Activated CD8-positive, alpha-beta T cell treated with anti-CD3 and anti-CD28 coated beads for 36 hours (primary cell): ENCODE data around the gene WBP1L. TPM values are rescaled to one million over a fixed set of nuclear protein-coding genes. Genes with fewer than 3 reads are reported as not detected.
A peak's percentile ranks its signal among the peaks of the same experiment; 100 is the strongest.

Experiments
- ATAC-seq: fragments of 200-7000 bp; cut with Tn5 transposase; one replicate; pipeline ENCODE4 v1.10.0; 2021; ENCODE audit warnings: mild to moderate bottlenecking, moderate library complexity
- CTCF ChIA-PET: fragments of 350-600 bp; sonication (Branson Sonifier 250); formaldehyde crosslinking; loops from one replicate; lab custom pipeline; 2021; ENCODE audit warnings: antibody characterized with exemption; lab: Charles Lee
- POLR2A ChIA-PET: fragments of 350-600 bp; sonication (Branson Sonifier 250); formaldehyde crosslinking; loops from one replicate; lab custom pipeline; 2021; ENCODE audit warnings: antibody characterized with exemption; lab: Charles Lee
- DNase-seq: peaks from one replicate; pipeline ENCODE4 v3.0.0-alpha.2; 2020
- H3K27ac Mint-ChIP-seq: one replicate; pipeline ENCODE4 v1.8.0; 2021; ENCODE audit warnings: mild to moderate bottlenecking, mixed read lengths
- H3K27me3 Mint-ChIP-seq: one replicate; pipeline ENCODE4 v1.8.0; 2021; ENCODE audit warnings: mixed read lengths
- H3K36me3 Mint-ChIP-seq: one replicate; pipeline ENCODE4 v1.8.0; 2021; ENCODE audit warnings: low read depth, mixed read lengths
- H3K4me1 Mint-ChIP-seq: one replicate; pipeline ENCODE4 v1.8.0; 2021; ENCODE audit warnings: low read depth, mixed read lengths
- H3K4me3 Mint-ChIP-seq: one replicate; pipeline ENCODE4 v1.8.0; 2021; ENCODE audit warnings: mild to moderate bottlenecking, moderate library complexity, mixed read lengths
- H3K9me3 Mint-ChIP-seq: one replicate; pipeline ENCODE4 v1.8.0; 2021; ENCODE audit warnings: mixed read lengths
- CTCF ChIP-seq: fragments of 200-600 bp; IDR thresholded peaks from one replicate; pipeline ENCODE4 v1.8.0; 2022; ENCODE audit warnings: antibody characterized with exemption, mild to moderate bottlenecking
- intact Hi-C: fragments of 100-400 bp; cut with micrococcal nuclease; formaldehyde crosslinking; loops from one replicate; pipeline ENCODE4 v1.10.0; 2022
- total RNA-seq, 2 experiments: library from RNA; stranded (reverse); gene quantifications; one replicate each; pipeline ENCODE4 v1.2.3, GENCODE V29; 2021

Gene WBP1L
- total RNA-seq, 2 experiments from 2014 or later: 11.4 to 12.7 TPM

DNA sequence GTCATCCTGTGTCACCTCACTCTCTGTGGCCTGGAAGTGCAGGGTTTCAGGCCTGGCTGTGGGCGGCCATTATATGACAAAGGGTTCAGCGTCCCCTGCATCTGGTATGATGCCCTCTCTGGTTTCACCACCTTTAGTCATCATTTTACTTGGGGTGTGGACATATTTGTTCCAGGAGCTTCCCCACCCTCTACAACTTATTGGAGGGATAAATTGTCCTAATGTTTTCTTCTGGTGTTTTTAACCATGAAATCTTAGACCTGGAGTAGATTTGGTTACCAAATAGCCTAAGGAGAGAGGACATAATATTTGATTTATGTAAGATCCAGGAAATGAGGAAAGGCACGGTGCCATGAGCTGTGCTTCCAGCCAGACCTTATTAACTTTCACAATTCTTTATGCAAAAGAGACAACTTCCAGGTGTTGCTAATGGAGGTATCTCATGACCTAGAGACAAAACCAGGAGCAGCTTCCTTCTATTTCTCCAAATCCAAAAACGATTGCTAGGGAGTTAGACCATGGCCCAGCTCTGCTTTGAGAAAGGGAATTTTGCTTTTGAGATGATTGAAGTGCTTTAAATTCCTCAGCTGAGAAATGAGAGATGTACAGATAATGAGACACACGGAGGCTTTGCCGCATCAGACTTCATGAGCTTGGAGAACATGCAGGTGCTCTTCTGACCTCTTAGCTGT lies 20.9 kb downstream of the WBP1L start:
- Mint-ChIP-seq H3K4me1 (peaks cover 33% of the 10 kb centered on the region), H3K9me3 (no peaks in the 10 kb centered on the region), H3K4me3 (no peak overlapping the region), H3K27ac (no peak overlapping the region), H3K27me3 (no peaks in the 10 kb centered on the region), H3K36me3 (peaks cover 13% of the 10 kb centered on the region)
- intact Hi-C loops: no loop called here
- CTCF ChIA-PET: interaction anchor here (0.7 to 3.8 kb wide), 7 partner anchors 12 to 589 kb away, joined by 3 to 21 read pairs (median 3); no protein-coding TSS in a partner anchor
- TF ChIP-seq CTCF: no peak
- no peak for ATAC-seq
- DNase-seq: peak; percentile 23
- POLR2A ChIA-PET: interaction anchor here (0.6 to 2.9 kb wide), 5 partner anchors 10 to 51 kb away, joined by 3 to 8 read pairs (median 3); no protein-coding TSS in a partner anchor

- Mint-ChIP-seq H3K27me3 (no peaks in the 10 kb centered on the region), H3K36me3 (peaks cover 9% of the 10 kb centered on the region), H3K4me1 (peaks cover 39% of the 10 kb centered on the region), H3K9me3 (no peaks in the 10 kb centered on the region), H3K27ac (no peak overlapping the region), H3K4me3 (no peak overlapping the region)
- intact Hi-C loops: no loop called here
- ATAC-seq (no peak), DNase-seq (no peak)
- ChIA-PET POLR2A (interaction anchor here (2.9 kb wide), 1 partner anchor 13 kb away, joined by 8 read pairs; no protein-coding TSS in a partner anchor), CTCF (interaction anchor here (1.2 to 3.8 kb wide), 4 partner anchors 11 to 588 kb away, joined by 3 to 21 read pairs (median 4); no protein-coding TSS in a partner anchor)
- TF ChIP-seq CTCF: no peak
Measured at GRCh38 chr10:102765336-102765735, 21.6 kb downstream of the WBP1L start.

DNA sequence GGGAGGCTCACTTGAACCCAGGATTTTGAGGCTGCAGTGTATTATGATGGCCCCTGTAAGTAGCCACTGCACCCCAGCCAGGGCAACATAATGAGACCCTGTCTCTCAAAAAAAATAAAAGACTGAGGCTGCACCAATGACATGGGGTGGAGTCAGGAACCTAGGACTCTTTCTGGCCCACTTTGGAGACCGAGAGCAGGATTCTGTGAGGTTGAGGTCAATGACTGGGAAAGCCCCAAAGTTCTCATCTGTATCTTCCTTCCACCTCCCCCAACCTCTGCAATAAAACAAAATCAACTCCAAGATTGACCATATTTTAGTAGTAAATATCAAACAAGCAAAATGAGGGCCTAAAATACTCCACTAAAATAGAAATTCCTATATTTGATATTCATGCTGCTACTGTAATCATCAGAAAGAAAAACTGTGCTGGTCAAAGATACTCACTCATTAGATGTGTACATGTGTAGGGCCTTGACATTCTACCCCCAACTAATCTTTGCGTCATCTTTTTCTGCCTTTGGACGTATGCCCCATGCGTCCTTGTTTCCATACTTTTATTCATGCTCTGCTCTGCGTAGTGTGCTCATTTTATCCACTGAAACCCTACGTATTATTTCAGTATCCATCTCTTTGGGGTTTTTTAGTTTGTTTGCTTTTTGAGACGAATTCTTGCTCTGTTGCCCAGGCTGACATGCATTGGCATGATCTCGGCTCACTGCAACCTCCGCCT lies 23.8 kb downstream of the WBP1L start:
- Mint-ChIP-seq H3K36me3 (peaks cover 9% of the 10 kb centered on the region), H3K4me1 (peaks cover 46% of the 10 kb centered on the region), H3K27ac (peak overlapping the region; percentile 44), H3K9me3 (no peaks in the 10 kb centered on the region), H3K4me3 (no peak overlapping the region), H3K27me3 (no peaks in the 10 kb centered on the region)
- CTCF ChIA-PET: interaction anchor here (1.2 kb wide), 1 partner anchor 8 kb away, joined by 3 read pairs; no protein-coding TSS in a partner anchor
- intact Hi-C loops: no loop called here
- POLR2A ChIA-PET: no interaction called here
- DNase-seq (no peak), ATAC-seq (peak; percentile 60)
- no peak for TF ChIP-seq CTCF

- Mint-ChIP-seq H3K4me1 (peaks cover 54% of the 10 kb centered on the region), H3K9me3 (no peaks in the 10 kb centered on the region), H3K27me3 (no peaks in the 10 kb centered on the region), H3K27ac (no peak overlapping the region), H3K4me3 (no peak overlapping the region), H3K36me3 (peaks cover 14% of the 10 kb centered on the region)
- ATAC-seq: no peak
- CTCF ChIA-PET: interaction anchor here (1.1 to 4.2 kb wide), 2 partner anchors 16 to 50 kb away, joined by 4 to 24 read pairs; no protein-coding TSS in a partner anchor
- DNase-seq: no peak
- no peak for TF ChIP-seq CTCF
- POLR2A ChIA-PET: no interaction called here
- intact Hi-C loops: no loop called here
Measured at GRCh38 chr10:102769375-102770107, 25.8 kb downstream of the WBP1L start.
